ENCODE results near the gene APOB. TPM values are rescaled to one million over a fixed set of nuclear protein-coding genes. Genes with fewer than 3 reads are reported as not detected.

APOB gene
- polyA plus RNA-seq, 1 experiment, result 0.04 TPM

GRCh38 chr2:20962939-20963557 is 80.8 kb downstream of the APOB start:
- Histone ChIP-seq H3K27me3 (ENCODE audit: control insufficient read depth, insufficient read depth, low read length) (peaks cover 3% of the 10 kb centered on the region), H3K4me3 (ENCODE audit: low read depth, low read length) (no peak overlapping the region), H3K36me3 (ENCODE audit: control insufficient read depth, insufficient read depth, low read length) (no peaks in the 10 kb centered on the region)
- CTCF ChIA-PET, result interaction anchor here (0.5 to 12.4 kb wide), 32 partner anchors 9 to 1041 kb away, joined by 3 to 221 read pairs (median 5); partner anchors contain the start of genes GDF7 and HS1BP3
- POLR2A ChIA-PET, result no interaction called here
- DNase-seq (ENCODE audit: low read depth), result no peak
- TF ChIP-seq CTCF (IDR thresholded peaks at IDR 0.05; ENCODE audit: insufficient read depth, low read depth, low read length), result peak; percentile 87

- Histone ChIP-seq H3K4me3 (ENCODE audit: low read depth, low read length) (no peak overlapping the region), H3K36me3 (ENCODE audit: control insufficient read depth, insufficient read depth, low read length) (no peaks in the 10 kb centered on the region), H3K27me3 (ENCODE audit: control insufficient read depth, insufficient read depth, low read length) (peaks cover 3% of the 10 kb centered on the region)
- POLR2A ChIA-PET, result no interaction called here
- no peak for DNase-seq (ENCODE audit: low read depth)
- CTCF ChIA-PET, result interaction anchor here (0.7 to 12.4 kb wide), 16 partner anchors 10 to 310 kb away, joined by 3 to 221 read pairs (median 7); partner anchors contain the start of genes GDF7 and HS1BP3
- TF ChIP-seq CTCF (IDR thresholded peaks at IDR 0.05; ENCODE audit: insufficient read depth, low read depth, low read length), result no peak
Observed at GRCh38 chr2:20961858-20962257, 82.0 kb downstream of the APOB start.

GRCh38 chr2:20960003-20960402 is 83.9 kb downstream of the APOB start:
- ChIA-PET POLR2A (no interaction called here), CTCF (interaction anchor here (0.7 to 12.4 kb wide), 4 partner anchors 9 to 297 kb away, joined by 3 to 221 read pairs (median 3); partner anchors contain the start of gene GDF7)
- H3K4me3 ChIP-seq (ENCODE audit: low read depth, low read length), result no peak overlapping the region
- no peak for TF ChIP-seq CTCF (IDR thresholded peaks at IDR 0.05; ENCODE audit: insufficient read depth, low read depth, low read length)
- no peaks in the 10 kb centered on the region for H3K36me3 ChIP-seq (ENCODE audit: control insufficient read depth, insufficient read depth, low read length)
- no peaks in the 10 kb centered on the region for H3K27me3 ChIP-seq (ENCODE audit: control insufficient read depth, insufficient read depth, low read length)
- no peak for DNase-seq (ENCODE audit: low read depth)

- no peaks in the 10 kb centered on the region for H3K36me3 ChIP-seq (ENCODE audit: control insufficient read depth, insufficient read depth, low read length)
- ChIA-PET CTCF (interaction anchor here (1.1 to 12.4 kb wide), 4 partner anchors 10 to 296 kb away, joined by 3 to 221 read pairs (median 3); partner anchors contain the start of gene GDF7), POLR2A (no interaction called here)
- no peaks in the 10 kb centered on the region for H3K27me3 ChIP-seq (ENCODE audit: control insufficient read depth, insufficient read depth, low read length)
- no peak for DNase-seq (ENCODE audit: low read depth)
- H3K4me3 ChIP-seq (ENCODE audit: low read depth, low read length), result no peak overlapping the region
- TF ChIP-seq CTCF (IDR thresholded peaks at IDR 0.05; ENCODE audit: insufficient read depth, low read depth, low read length), result no peak
Observed at GRCh38 chr2:20959252-20959651, 84.6 kb downstream of the APOB start.

- no peak for TF ChIP-seq CTCF (IDR thresholded peaks at IDR 0.05; ENCODE audit: insufficient read depth, low read depth, low read length)
- ChIA-PET POLR2A (no interaction called here), CTCF (interaction anchor here (0.9 to 12.4 kb wide), 5 partner anchors 12 to 303 kb away, joined by 3 to 221 read pairs (median 3); partner anchors contain the start of gene GDF7)
- Histone ChIP-seq H3K4me3 (ENCODE audit: low read depth, low read length) (no peak overlapping the region), H3K27me3 (ENCODE audit: control insufficient read depth, insufficient read depth, low read length) (no peaks in the 10 kb centered on the region), H3K36me3 (ENCODE audit: control insufficient read depth, insufficient read depth, low read length) (no peaks in the 10 kb centered on the region)
- DNase-seq (ENCODE audit: low read depth), result no peak
Observed at GRCh38 chr2:20957788-20958525, 85.9 kb downstream of the APOB start.
